ENCODE data around the gene PRDM16.

Gene PRDM16

GRCh38 chr1:3483380-3483779 lies 414.4 kb downstream of the PRDM16 start:
- TF ChIP-seq JUND (IDR thresholded peaks at IDR 0.05; ENCODE audit: low read depth), result no peak
- no peak for DNase-seq (ENCODE audit: low read depth in 1 of 2, low spot score in 1 of 2)
- in situ Hi-C loops (cut with HindIII; ENCODE audit: low pct_unique_long_range_greater_than_20kb, low sequenced_read_pairs), result no loop called here

GRCh38 chr1:3483801-3484444 lies 414.9 kb downstream of the PRDM16 start:
- in situ Hi-C loops (cut with HindIII; ENCODE audit: low pct_unique_long_range_greater_than_20kb, low sequenced_read_pairs), result no loop called here
- DNase-seq (ENCODE audit: low read depth in 1 of 2, low spot score in 1 of 2), result peak; percentile 39 to 43
- no peak for TF ChIP-seq JUND (IDR thresholded peaks at IDR 0.05; ENCODE audit: low read depth)

- no peak for TF ChIP-seq JUND (IDR thresholded peaks at IDR 0.05; ENCODE audit: low read depth)
- in situ Hi-C loops (cut with HindIII; ENCODE audit: low pct_unique_long_range_greater_than_20kb, low sequenced_read_pairs), result no loop called here
- DNase-seq (ENCODE audit: low read depth in 1 of 2, low spot score in 1 of 2), result no peak
These were observed 416.0 kb downstream of the PRDM16 start for GRCh38 chr1:3485016-3485415.

Data from T47D (cell line).